ENCODE results near the gene TSPAN4.

- TF ChIP-seq, protein P1, sequence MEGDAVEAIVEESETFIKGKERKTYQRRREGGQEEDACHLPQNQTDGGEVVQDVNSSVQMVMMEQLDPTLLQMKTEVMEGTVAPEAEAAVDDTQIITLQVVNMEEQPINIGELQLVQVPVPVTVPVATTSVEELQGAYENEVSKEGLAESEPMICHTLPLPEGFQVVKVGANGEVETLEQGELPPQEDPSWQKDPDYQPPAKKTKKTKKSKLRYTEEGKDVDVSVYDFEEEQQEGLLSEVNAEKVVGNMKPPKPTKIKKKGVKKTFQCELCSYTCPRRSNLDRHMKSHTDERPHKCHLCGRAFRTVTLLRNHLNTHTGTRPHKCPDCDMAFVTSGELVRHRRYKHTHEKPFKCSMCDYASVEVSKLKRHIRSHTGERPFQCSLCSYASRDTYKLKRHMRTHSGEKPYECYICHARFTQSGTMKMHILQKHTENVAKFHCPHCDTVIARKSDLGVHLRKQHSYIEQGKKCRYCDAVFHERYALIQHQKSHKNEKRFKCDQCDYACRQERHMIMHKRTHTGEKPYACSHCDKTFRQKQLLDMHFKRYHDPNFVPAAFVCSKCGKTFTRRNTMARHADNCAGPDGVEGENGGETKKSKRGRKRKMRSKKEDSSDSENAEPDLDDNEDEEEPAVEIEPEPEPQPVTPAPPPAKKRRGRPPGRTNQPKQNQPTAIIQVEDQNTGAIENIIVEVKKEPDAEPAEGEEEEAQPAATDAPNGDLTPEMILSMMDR (IDR thresholded peaks at IDR 0.05 in 4 of 5, conservative IDR thresholded peaks at IDR 0.05 in 1 of 5) = no peak
- TF ChIP-seq POLR2A (IDR thresholded peaks at IDR 0.05) = no peak
Observed at GRCh38 chr11:839280-839623, 3.4 kb upstream of the TSPAN4 start.

Data from gastrocnemius medialis (tissue), 4 donors.